IPS-NIHi7 (cell line): Measurements from ENCODE around the gene ADM2.

Experiments
- DNase-seq: peaks from one replicate; pipeline ENCODE4 v3.0.0; 2012; ENCODE audit warnings: mixed read lengths; ENCODE audit errors: extremely low spot score

The ADM2 gene

DNA sequence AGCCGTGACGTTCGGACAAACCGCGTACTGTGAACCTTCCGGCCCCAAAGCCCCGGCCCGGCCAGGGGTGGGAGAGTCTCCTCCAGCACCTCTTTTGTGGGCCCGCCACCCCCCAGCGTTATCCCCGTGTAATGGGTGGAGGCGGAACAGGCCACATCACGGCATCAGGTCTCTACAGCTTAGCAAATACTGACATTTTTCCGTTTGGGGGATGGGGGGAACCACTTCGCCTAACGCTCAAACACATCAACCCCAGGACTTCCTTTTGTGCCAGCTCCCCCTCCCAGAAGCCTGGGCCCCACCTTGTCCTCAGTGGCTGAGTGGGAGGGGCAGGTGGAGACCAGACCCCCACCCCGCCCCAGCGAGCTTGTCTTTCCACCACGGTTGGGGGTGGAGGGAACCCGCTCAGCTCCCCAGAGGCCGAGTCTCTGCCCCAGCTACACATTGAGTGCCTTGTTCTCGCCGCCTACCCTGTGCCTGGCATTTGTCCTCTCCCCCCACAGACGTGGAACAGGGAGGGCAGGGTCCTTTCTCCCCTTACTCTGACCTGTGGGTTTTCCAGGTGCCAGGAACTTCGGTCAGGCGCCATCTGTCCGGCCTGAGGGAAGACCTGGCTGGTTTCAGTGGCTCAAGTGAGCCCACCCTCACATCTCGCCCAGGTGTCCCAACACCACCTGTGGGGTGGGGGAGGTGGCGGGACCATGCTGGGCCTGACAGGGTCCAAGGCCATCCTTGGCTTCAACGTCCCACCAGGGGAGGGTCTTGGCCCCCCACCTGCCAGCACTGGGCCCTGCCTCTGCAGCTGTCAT is 36.1 kb upstream of the ADM2 start:
- no peak for DNase-seq

DNA sequence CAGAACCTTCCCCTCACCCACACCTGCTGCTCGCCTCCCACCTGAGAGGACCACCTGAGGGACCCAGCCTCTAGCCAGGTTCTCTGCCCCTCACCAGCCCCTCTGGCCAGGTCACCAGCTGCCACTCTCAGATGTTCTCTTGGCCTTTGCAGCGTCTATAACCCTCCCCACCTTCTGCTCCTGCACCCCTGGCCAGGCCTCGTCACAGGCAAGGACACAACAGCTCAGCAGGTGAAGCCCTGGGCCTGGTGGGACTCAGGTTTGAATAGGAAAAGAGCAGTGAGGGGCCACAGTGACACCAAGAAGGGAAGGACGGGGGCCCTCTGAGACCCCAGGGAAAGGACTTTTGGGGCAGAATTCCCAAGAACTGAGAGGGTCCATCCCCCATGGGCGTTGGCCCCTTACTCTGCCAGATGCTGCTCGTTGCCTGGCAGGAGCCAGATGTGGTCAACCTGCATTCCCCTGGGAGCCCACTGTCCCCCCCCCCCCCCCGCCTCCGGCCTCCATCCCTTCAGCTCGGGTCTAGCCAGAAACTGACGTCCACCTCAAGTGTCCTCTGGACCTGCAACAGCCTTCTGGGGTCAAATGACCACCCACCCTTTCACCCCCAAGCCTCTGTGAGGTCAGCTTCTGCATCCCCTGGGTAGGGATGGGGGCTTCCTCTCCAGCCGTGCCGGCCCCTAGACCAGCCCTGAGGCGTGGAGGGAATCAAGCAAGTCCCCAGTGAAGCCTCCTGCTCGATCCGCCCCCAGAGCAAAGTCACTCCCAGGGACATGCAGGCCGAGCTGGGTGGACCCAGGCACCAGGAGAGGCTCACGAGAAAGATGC is 35.2 kb upstream of the ADM2 start:
- DNase-seq: no peak

DNA sequence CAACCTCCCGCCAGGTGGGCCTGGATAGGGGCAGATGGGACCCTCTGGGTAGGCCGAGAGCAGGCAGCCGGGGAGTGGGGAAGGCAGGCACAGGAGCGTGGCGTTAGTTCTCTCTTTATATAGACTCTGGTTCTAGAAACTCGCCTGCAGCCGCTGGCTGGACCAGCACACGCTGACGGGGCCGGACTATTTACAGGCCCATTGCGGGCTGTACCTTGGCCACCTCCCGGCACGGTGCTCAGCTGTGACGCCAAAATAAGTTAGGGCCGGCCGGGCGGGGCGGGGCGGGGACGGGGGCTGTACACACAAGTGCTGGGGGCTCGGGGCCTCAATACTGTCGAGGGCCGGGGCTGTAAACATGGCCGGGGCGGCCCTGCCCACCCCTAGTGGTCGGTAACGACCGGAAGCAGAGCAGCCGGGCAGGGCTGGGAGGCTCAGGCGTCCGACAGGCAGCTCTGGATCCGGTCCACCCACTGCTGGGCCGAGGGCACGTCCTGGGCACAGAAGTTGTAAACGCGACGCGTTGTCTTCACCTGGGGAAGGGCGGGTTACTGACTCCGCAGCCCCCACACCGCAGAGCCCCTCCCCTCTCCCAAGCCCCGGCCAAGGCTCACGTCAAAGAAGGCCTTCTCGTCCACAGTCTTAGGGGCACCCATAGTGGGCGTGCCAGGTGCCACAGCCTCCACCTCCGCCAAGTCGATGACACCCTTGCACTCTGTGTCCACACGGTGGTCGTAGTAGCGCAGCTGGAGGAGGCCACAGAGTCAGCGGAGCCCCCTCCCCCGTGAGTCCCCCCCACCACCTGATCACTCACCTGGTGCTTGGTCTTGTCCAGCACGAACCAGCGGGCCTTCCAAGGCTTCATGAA is 34.4 kb upstream of the ADM2 start:
- no peak for DNase-seq

DNA sequence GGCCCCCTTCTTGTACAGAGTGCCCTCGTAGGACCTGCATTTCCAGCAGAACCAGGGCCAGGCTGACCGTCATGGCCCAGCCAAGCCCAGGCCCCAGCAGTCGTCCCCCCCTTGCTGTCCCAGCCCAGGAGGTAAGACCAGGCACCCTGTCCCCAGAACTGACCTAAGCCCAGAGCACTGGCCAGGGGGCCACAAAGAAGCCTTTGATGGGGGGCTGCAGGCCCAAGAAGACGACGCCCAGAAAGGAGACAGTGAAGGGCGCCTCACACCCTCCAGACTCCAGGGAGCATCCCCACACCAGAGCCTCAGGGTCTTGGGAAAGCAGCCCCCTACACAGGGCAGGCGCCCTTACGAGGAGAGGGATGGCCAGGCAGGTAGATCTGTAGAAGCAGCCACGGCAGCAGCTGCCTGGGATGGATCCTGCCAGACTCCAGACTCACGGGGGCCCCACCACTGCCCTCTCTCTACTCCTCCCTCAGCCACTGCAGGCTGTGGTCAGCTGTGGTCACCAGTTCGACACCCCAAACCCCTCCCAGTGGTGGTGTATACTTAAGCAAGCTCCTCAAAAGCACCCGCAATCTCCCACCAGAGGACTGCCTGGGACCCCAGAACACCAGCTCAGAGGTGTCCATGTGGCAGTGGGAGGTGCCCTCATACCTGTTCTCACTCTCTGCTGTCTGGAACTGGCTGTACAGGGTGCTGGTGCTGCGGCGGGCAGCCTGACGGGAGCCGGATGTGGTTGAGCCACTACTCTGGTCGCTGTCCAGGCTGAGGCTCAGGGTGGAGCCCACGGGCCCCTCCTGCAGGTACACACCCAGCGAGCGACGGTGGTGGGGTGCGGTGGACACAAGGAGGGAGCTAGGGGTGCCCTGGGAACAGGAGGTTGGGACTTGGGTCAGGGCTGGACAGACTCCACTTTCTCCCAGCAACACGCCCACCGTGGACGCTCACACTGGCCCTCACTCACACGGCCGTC is 33.5 kb upstream of the ADM2 start:
- no peak for DNase-seq

DNA sequence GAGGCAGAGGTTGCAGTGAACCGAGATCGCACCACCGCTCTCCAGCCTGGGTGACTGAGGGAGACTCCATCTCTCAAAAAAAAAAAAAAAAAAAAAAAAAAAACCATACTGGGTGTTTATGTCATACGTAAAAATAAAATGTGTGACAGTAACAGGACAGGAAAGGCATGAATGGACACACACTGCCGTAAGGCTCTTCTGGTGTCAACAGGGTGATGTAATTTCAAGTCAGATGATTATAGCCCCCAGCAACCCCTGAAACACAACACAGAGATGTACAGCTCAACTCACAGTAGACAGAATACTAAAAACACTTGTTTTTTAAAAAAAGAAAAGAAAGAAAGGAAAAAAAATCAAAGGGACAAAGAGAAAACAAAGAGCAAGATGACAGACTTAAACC is 28.7 kb upstream of the ADM2 start:
- no peak for DNase-seq

DNA sequence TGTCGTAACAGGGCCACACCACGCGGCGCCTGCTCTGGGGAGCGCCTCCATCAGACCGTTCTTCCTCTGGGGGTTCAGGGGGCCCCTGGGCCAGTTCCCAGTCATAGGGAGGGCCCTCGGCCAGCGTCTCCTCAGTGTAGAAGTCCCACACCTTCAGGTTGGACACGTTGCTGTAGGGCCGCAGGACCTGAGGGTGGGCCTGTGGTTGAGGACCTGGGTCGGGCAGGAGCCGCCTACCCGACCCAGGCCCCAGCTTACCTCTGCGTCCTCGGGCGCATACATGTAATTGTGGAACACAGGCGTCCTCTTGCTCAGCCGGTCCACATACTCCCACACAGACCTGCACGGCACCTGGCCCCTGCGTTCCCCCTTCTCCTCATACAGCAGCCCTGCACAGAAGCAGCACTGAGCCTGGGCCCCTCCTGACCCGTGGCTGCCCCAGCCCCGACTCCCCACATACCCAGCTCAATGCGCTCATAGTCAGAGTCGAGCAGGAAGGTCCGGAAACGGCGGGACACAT is 26.7 kb upstream of the ADM2 start:
- no peak for DNase-seq

DNA sequence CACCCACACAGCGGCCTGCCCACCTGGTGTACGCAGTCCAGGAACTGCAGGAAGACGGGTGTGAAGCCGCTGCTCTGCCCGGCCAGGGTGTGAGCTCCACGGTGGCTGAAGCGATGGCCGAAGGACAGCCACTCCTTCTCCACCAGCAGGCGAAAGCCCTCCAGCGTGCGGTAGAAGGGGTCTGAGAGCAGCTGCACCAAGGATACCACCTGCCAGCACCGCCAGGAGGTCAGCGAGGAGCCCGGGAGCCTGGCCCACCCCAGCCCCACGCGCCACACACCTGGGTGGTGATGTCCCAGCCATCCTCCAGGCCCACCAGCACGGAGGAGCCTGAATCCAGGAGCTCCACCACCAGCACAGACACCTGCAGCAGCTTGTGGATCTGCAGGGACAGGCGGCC is 26.1 kb upstream of the ADM2 start:
- no peak for DNase-seq

DNA sequence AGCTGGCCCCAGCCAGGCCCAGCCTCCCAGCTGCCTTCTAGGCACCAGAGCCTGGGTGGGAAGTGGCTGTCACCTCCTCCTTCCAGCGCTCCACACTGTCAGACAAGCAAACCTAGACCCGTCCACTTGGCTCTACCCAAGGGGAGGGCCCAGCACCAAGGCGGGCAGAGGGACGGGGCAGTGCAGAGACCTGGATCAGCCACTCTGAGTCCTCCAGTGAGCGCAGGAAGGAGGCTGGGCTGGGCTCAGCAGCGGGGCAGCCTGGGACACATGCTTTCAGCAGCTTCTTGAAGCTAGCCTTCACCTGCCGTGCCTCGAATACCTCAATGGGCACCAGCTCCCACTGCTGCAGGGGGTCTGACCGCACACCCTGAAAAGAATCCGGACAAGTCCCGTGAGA is 25.3 kb upstream of the ADM2 start:
- no peak for DNase-seq

DNA sequence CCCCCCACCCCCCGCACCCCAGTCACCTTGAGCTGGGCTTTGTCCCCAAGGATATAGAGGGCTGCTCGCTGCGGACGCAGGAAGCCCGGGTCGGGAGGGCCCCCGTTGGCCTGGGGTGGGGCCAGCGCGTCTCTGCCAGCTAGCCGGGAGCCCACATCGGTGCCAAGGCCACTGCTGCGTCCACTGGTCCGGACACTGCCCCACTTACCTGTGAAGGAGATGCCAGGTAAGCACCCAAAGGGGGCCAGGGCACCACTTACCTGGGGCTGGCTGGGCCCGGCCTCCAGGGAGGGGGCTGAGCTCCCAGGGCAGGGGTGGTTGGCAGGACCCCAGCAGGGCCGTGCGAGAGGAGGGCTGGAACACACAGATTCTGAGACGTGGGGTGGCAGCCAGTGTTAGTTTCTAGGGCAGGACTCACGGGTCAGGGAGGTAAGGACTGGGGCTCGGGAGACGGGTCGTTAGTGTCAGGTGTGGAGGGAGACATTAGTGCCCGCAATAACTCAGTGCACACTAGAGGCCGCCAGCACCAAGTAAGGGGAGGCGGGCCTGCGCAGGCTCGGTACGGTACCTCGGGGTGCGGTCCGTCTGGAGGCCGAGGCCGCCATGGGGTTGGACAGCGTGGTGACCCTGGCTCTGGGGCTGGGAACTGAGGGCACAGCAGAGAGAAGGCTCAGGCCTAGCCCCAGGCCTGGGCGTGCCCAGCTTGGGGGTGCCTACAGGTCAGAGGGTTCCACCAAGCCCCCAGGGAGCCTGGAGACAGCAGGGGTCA is 24.7 kb upstream of the ADM2 start:
- peak; percentile 71 for DNase-seq

DNA sequence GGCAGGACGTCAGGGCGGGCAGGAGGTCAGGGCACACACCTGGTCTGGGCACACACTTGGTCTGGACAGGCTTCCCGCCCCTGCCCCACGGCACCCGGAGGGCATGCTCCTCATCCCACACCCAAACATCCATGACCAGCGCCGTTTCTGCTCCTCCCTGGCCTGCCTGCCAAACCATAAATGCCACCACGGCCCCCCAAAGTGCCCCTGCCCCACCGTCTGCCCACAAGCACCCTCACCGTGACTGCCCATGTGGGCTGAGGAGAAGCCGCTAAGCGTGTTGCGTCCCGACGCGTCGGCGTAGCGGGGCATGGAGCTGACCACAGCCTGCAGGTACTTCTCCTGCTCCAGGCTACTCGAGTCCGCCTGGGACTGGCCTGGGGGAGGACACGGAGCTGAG is 22.3 kb upstream of the ADM2 start:
- DNase-seq: no peak

DNA sequence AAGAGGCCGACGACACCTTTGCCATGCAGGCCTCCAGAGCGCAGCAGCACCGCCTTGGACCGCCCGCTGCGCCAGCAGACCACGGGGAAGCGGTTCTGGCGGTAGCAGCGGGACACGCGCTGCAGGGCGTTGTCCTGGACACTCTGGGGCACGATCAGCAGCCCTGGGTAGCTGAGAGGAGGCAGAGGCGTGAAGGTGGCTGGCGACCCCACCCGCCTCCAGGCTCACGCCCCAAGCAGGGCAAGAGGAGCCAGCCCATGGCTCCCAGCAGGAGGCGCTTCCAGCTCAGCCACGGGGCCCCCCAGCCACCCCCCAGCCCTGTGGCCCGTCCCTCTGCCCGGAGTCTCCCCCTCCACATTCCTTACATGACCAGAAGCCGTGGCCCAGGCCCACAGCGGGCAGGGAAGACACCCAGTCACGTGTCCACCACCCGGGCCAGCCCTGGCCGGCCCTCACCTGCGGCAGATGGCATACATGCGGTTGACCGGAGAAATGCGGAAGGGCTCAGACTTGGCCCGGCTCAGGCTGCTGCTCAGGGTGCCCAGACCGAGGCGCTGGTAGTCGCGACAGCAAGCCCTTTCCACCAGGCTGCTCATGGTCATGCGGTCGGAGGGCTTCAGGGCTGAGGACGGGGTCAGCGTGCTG is 21.7 kb upstream of the ADM2 start:
- DNase-seq: no peak

DNA sequence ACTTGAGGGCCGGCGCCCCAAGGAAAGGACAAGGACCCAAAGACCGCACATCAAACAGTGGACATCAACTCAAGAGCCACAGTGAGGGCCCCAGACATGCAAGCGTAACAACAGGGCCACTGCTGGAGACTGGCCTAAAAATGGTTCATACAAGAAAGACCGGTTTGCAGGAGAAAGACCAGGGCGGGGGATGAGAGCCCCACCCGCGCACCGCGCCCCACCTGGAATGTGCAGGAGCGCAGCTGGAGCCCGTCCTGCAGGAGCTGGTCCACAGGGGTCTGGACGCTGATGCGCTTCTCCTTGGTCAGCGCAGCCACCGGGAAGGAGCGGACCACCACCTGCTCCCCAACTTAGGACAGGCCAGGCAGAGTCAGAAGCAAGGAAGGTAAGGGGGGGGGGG is 20.4 kb upstream of the ADM2 start:
- DNase-seq: no peak

DNA sequence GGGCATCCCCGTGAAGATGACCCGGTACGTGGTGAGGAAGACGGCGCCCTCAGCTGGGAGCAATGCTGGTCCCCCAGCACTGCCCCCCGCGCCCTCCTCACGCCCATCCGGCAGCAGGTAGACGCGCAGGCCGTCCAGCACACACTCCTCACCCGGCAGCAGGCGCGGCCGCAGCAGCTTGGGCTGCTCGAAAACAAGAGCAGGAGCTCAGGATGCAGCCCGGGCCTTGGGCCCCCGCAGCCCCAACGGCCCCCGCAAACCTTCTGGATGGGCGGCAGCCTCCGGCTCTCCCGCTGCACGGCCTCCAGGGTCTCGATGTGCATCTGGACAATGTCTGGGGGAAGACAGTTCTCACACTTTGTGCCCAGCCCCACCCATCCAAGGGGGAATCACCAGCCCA is 19.8 kb upstream of the ADM2 start:
- no peak for DNase-seq

DNA sequence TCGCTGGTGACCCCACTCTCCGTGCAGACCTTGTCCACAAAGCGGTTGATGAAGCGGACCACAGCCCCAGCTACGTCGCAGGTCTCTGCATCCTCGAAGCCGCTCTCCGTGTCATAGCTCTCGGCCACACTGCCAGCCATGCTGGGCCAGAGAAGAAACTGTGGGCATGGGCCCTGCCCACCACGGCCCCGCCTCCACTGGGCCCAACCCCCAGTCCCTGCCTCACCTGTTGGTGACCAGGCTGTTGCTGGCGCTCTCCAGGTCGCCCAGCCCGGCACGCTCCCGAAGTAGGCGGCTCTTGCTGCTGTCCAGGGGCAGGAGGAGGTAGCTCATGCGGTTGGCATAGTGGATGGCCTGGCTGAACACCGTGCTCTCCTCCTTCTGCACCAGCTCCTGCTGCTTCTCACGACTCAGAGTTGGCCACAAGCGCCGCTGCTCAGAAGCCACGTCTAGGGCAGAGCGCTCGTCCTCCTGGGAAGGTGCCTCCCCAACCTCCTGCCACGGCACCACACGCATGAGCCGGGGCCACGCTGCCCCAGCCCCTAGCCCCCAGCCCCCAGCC is 19.3 kb upstream of the ADM2 start:
- no peak for DNase-seq

DNA sequence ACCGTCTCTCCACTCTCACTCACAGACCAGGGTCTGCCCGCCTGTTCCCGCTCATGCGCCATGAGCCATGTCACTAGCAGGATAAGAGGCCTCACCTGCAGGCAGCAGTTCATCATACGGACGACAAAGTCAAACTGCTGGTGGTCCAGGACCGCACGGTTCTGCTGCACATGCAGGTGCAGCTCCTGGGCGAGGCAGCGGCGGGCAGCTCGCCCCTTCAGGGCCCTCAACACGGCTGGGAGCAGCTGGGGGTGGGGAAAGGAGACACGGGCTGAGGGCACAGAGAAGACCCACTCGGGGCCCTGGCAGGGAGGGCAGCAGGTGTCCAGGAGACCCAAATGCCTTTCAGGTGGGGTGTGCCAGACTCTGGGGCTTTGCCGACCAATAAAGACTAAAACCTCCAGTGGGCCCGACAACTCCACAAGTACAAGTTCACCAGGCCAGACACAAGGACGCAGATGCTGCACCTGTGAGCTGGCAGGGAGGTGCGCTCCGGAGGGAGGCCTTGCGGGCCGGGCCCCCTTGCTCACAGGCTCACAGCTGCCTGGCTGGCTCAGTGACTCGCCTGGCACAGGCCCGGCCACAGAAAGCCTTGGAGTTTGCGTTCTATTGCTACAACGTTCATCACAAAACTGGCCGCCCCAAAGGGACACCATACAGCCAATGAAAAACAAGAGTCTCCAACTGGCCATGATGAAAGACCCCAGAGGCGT is 18.0 kb upstream of the ADM2 start:
- no peak for DNase-seq

DNA sequence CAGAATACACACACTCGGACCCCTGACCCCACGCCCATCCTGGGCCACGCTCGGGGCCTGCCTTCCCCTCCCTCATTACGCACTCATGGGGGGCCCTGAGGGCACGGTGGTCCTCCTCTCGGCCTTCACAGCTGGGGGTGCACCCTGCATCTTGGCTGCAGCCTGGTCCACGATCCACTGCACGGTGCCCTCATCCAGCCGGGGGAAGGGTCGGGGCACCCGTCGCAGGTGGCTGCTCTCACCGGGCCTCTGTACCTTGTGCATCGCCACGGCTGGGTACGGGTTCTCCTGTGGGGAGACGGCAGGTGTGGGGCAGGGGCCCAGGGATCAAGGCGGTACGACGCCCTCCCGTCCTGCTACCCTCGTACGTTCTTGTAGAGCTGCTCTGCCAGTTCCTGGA is 16.9 kb upstream of the ADM2 start:
- no peak for DNase-seq

DNA sequence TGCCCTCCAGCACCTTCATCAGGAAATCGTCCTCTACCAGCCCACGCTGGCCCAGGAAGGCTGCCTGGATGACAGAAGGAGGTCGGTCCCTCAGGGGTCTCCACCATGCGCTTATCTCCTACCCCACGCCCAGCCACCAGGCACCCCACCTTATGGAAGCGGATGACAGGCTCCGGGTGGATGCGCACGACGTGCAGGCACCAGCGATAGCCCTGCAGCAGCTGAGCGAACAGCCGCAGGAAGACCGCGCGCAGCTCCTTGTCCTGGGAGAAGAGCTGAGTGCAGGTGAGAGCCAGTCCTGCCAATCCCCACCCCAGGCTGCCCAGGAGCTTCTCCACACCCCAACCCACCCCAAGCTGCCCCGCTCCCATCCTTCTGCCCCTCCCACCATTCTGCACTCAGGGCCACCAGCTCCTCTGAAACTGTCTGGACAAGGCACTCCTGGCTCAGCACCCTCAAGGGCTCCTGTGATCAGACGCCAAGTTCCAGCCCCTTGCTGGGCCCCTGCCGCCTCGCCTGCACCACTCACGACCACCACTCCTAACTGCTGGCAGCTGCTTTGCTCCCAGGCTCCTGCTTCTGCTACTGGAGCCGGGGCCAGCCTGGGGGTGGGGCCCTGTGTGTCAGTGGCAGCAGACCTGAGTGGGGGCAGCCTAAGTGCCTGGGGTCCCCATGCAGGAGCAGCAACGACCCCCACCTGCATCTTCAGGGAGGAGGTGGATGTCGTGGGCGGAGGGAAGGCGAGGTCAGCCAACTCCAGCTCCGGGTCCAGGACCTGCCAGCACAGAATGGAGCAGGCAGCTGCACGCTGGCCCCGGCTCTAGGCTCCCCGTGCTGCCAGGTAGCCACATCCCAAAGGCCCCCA is 16.0 kb upstream of the ADM2 start:
- no peak for DNase-seq

DNA sequence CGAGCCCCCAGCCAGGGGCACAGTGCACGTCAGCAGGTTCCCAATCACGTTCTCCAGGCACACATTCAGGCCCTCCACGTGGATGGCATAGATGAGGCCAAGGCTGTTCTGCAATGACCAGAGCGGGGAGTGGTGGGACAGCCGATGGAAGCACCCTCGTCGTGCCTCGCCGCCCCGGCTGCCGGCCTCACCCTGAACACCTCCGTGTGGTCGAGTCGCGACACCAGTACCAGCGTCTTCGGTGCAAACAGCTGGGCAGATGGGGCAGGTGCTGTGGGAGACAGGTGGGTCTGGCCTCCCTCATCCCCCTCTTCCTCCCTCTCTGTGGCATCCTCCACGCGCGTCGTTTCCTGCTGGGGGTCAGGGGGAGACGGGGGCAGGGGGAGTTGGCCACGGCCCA is 14.0 kb upstream of the ADM2 start:
- DNase-seq: no peak
